ENCODE data around the gene HOXB3. TPM values are rescaled to one million over a fixed set of nuclear protein-coding genes. Genes with fewer than 3 reads are reported as not detected.

The HOXB3 gene
- total and polyA plus RNA-seq, 12 donors = 2.3 to 28.8 (median 8.8) TPM

DNA sequence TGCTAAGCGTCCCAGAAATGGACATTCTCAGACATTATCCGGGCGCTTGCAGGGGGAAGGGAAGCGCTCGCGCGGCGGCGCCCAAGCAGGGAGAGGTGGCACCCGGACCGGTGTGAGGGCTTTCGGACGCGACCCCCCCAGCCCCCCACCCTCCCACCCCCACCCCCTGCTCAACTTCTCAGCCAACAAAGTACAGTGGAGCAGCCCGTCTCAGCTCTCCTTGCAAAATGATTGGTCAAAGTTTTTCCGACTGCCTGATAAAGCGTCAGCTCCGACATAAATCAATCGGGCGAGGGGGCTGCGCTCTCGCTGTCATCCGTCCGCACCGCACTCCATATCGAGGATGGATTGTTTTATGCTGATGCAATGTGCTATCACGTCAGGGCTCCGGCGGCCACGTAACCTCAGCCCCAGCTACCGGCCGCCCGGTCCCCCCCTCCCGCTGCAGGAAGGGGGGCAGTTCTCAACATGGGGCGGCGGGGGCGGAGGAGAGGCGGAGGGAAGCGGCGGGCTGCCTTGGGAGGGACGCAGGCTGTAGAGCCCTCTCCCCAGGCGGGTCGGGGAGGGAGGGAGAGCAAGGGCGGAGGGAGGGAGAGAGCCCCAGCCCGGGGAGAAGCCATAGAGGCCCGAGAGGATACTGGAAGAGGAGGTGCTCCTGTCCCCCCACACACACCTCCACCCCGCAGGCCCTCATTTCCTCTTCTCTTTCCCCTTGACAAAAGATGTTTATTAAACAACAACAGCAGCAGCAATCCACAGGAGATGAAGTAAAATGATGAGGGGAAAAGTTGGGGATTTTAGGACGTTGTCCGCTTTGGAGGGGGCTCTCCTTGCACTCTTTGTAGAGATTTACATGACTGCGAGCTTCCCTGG lies 36.4 kb upstream of the HOXB3 start, which contains the start of gene HOXB9:
Gene HOXB9 (minus strand): TSS at position 114 of the 873 bp plus-strand sequence. CDS start 89 bp downstream, at position 25.
- Histone ChIP-seq H3K36me3 (replicated peaks in 1 of 2) (no peaks in the 10 kb centered on the region), H3K27me3 (peaks cover 85% of the 10 kb centered on the region), H3K4me1 (replicated peaks in 1 of 2) (peaks cover 19 to 22% of the 10 kb centered on the region in 2 donors), H3K4me3 (peak within 1 kb of the TSS in 2 of 4 donors; percentile 15 to 47), H3K9me3 (replicated peaks in 1 of 3) (no peaks in the 10 kb centered on the region), H3K27ac (peak within 1 kb of the TSS in 2 of 5 donors; percentile 1 to 3)
- no peak for TF ChIP-seq POLR2A (IDR thresholded peaks at IDR 0.05)
- TF ChIP-seq, protein P1, sequence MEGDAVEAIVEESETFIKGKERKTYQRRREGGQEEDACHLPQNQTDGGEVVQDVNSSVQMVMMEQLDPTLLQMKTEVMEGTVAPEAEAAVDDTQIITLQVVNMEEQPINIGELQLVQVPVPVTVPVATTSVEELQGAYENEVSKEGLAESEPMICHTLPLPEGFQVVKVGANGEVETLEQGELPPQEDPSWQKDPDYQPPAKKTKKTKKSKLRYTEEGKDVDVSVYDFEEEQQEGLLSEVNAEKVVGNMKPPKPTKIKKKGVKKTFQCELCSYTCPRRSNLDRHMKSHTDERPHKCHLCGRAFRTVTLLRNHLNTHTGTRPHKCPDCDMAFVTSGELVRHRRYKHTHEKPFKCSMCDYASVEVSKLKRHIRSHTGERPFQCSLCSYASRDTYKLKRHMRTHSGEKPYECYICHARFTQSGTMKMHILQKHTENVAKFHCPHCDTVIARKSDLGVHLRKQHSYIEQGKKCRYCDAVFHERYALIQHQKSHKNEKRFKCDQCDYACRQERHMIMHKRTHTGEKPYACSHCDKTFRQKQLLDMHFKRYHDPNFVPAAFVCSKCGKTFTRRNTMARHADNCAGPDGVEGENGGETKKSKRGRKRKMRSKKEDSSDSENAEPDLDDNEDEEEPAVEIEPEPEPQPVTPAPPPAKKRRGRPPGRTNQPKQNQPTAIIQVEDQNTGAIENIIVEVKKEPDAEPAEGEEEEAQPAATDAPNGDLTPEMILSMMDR (IDR thresholded peaks at IDR 0.05) = no peak
- peak in 2 of 7 donors; percentile 43 to 51 for DNase-seq
- intact Hi-C loops (cut with DNase I) = loop anchor here in 1 of 2 donors (10.0 kb wide), 1 partner anchor 472 kb away; no protein-coding TSS in a partner anchor
- 1 to 3% (median 2%) methylated on average over 21 to 50 of the region's 50 CpGs for WGBS, 4 donors

DNA sequence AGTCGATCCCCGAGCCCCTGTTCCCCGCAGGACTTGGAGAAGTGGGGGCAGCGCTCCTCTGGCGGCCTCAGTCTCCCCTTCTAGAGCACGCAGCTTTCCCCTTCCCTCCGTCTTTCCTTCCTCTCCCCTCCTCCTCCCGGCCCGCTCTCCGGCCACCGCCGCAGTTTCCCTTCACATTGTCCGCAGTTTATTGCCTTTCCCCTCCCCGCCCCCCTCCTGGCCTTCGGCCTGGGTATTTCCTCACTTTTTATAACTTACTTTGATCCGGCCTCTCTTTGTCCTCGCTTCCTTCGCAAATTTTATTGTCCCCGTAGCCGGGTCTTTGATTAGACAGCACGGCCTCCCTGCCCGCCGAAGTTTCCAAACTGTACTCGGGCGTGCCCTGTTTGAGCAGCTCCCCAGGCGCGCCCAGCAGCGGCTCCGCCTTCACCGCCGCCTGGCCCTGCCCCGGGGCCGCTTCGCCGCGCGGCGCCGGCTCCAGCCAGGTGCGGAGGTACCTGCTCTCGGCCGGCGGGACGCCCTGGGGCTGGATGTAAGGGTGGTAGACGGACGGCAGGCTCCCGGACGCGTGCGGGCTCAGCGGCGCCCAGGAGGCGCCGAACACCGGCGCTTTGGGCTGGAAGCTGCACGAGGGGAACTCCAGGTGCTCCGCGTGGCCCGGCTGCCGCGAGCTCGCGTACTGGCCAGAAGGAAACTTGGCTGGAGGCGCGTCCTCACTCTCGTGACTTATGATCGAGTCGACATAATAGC lies 35.6 kb upstream of the HOXB3 start:
- H3K4me3 ChIP-seq = peak overlapping the region in 2 of 4 donors; percentile 15 to 47
- peaks cover 82% of the 10 kb centered on the region for H3K27me3 ChIP-seq
- no peaks in the 10 kb centered on the region for H3K9me3 ChIP-seq (replicated peaks in 1 of 3)
- intact Hi-C loops (cut with DNase I) = loop anchor here in 1 of 2 donors (10.0 kb wide), 1 partner anchor 471 kb away; no protein-coding TSS in a partner anchor
- 1% methylated on average over 44 to 69 of the region's 69 CpGs for WGBS, 4 donors
- peak in 3 of 7 donors; percentile 34 to 45 (median 41) for DNase-seq
- no peak for TF ChIP-seq POLR2A (IDR thresholded peaks at IDR 0.05)
- TF ChIP-seq, protein P1 (IDR thresholded peaks at IDR 0.05) = no peak
- no peaks in the 10 kb centered on the region for H3K36me3 ChIP-seq (replicated peaks in 1 of 2)
- peak overlapping the region in 1 of 5 donors; percentile 3 for H3K27ac ChIP-seq
- peaks cover 19 to 22% of the 10 kb centered on the region in 2 donors for H3K4me1 ChIP-seq (replicated peaks in 1 of 2)

DNA sequence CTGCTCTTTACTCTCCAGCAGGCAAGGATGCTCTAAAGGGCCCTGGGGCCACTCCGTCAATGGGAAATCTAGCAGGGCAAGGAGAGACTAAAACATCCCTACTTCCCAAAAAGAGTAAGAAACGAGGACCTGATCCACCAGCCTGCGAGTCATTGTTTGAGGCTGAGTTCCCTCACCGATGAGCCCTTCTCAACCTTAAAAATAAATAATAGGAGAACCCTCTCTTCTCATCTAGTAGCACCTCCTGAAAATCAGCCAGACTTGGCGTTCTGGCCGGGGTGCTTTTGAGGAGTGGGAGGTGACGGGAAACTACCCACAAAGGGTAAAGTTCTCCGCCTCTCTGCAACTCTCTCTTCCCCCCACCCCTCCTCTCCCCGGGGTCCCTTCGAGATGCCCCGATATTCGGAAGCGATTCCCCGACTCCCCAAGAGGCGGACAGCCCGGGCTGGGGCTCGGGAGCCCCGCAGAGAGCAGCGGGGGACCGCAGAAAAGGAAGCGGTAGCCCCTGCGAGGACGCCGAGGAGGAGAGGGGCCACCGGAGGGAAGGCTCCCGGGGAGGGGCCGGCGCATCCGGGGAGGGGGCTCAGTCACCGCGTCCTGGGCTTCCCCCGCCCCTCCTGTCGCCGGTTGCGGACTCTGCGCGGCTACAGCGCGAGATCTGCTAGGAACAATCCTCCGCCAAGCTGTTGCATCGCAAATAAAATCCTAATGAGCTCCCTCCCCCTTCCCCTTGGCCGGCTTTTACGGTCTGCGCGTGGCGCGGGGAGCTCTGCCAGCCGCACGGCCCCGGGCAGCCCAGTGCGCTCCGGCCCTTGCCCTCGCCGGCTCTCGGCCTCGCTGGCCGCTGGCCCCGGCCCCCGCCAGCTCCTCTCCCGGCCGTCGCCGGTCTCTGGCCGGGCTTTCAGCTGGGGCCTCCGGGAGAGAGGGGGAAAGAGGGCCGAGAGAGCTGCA lies 34.8 kb upstream of the HOXB3 start:
- intact Hi-C loops (cut with DNase I) = loop anchor here in 1 of 2 donors (10.0 kb wide), 1 partner anchor 470 kb away; no protein-coding TSS in a partner anchor
- 4 to 24% (median 6%) methylated on average over 12 to 66 of the region's 66 CpGs for WGBS, 4 donors
- peaks cover 83% of the 10 kb centered on the region for H3K27me3 ChIP-seq
- H3K4me3 ChIP-seq = peak overlapping the region in 2 of 4 donors; percentile 15 to 47
- TF ChIP-seq, protein P1 (IDR thresholded peaks at IDR 0.05) = no peak
- TF ChIP-seq POLR2A (IDR thresholded peaks at IDR 0.05) = no peak
- peak overlapping the region in 2 of 5 donors; percentile 1 to 3 for H3K27ac ChIP-seq
- H3K4me1 ChIP-seq (replicated peaks in 1 of 2) = peaks cover 19 to 22% of the 10 kb centered on the region in 2 donors
- no peaks in the 10 kb centered on the region for H3K36me3 ChIP-seq (replicated peaks in 1 of 2)
- DNase-seq = no peak
- no peaks in the 10 kb centered on the region for H3K9me3 ChIP-seq (replicated peaks in 1 of 3)
